Kidney (tissue), 14 donors: ENCODE data around the gene GLCE. TPM values are rescaled to one million over a fixed set of nuclear protein-coding genes. Genes with fewer than 3 reads are reported as not detected.

Experiments used
- DNase-seq, 5 donors: peaks; one replicate each; pipeline ENCODE4 v3.0.0-alpha.2; 2013 to 2020
- FAIRE-seq: peaks from 2 replicates; lab custom pipeline; 2012; peaks lifted over from hg19 to GRCh38; lab: Jason Lieb, UNC
- H3K27ac ChIP-seq, 2 donors: one replicate each; pipeline ENCODE4 v1.7.0; 2013; ENCODE audit warnings: low read depth in 2 of 2, low read length in 2 of 2, inconsistent platforms in 1 of 2
- H3K27me3 ChIP-seq: one replicate; pipeline ENCODE4 v1.7.1; 2013; ENCODE audit warnings: low read length, inconsistent platforms; ENCODE audit not compliant: control insufficient read depth, insufficient read depth
- H3K36me3 ChIP-seq, 3 donors: one replicate each; pipeline versions ENCODE4 v1.7.0 to v1.7.1; 2013; ENCODE audit warnings: low read length in 3 of 3, control low read depth in 1 of 3, inconsistent platforms in 1 of 3; ENCODE audit not compliant: insufficient read depth in 3 of 3, control insufficient read depth in 2 of 3
- H3K4me1 ChIP-seq, 3 donors: one replicate each; pipeline versions ENCODE4 v1.7.0 to v1.7.1; 2013; ENCODE audit warnings: low read length in 3 of 3, inconsistent platforms in 1 of 3, low read depth in 1 of 3; ENCODE audit not compliant: control insufficient read depth in 2 of 3, insufficient read depth in 2 of 3
- H3K4me3 ChIP-seq, 3 donors: one replicate each; pipeline versions ENCODE4 v1.7.0 to v1.8.1; 2013; ENCODE audit warnings: low read length in 3 of 3, control low read depth in 1 of 3, inconsistent platforms in 1 of 3
- H3K9ac ChIP-seq, 3 donors: one replicate each; pipeline versions ENCODE4 v1.7.0 to v1.7.1; 2013; ENCODE audit warnings: low read length in 3 of 3, control low read depth in 1 of 3, inconsistent platforms in 1 of 3
- H3K9me3 ChIP-seq, 3 donors: one replicate each; pipeline versions ENCODE4 v1.7.0 to v1.7.1; 2013; ENCODE audit warnings: low read length in 3 of 3, control low read depth in 1 of 3, inconsistent platforms in 1 of 3; ENCODE audit not compliant: control insufficient read depth in 2 of 3, insufficient read depth in 1 of 3
- CTCF ChIP-seq: IDR thresholded peaks from 3 replicates; pipeline ENCODE4 v1.5.1; 2012; ENCODE audit warnings: mild to moderate bottlenecking, moderate library complexity, borderline replicate concordance; ENCODE audit not compliant: insufficient read depth; ENCODE audit errors: extremely low read depth
- intact Hi-C: fragments of 100-400 bp; cut with DNase I; formaldehyde crosslinking; loops from one replicate; pipeline ENCODE4 v1.11.1; 2022
- polyA plus RNA-seq: library from polyadenylated mRNA; stranded (reverse); fragments of 350-450 nt; fragmentation: Illumina TruSeq; extraction: RNeasy Lipid Tissue Mini Kit (QIAGEN cat#74804); gene quantifications from one replicate; pipeline ENCODE4 v1.2.3, GENCODE V29; 2014; ENCODE audit warnings: low read depth, low replicate concordance; ENCODE audit not compliant: insufficient read depth
- total RNA-seq: library from RNA; stranded (reverse); fragmentation: NEBNext Ultra II Directional; extraction: Animal tissue kit (Norgen Biotek cat#: 25700); gene quantifications from one replicate; pipeline ENCODE4 v1.2.1, GENCODE V29; 2021
- donor health status: control.
- donor health status: control.
- donor health status: control.
- donor health status: control.
- donor health status: control.
- donor health status: DM: yes; HTN: yes; CAD: no.
- donor health status: Normal renal cell carcinoma (clear cell type).

GLCE gene
- total and polyA plus RNA-seq, 2 donors from 2014 or later: 14.9 to 18.0 TPM

- no peak for TF ChIP-seq CTCF
- intact Hi-C loops: no loop called here
- FAIRE-seq (no peak), DNase-seq (no peak)
- Histone ChIP-seq H3K9ac (no peak overlapping the region), H3K27ac (no peak overlapping the region), H3K36me3 (peaks cover 0 to 3% (median 0%) of the 10 kb centered on the region in 3 donors), H3K9me3 (no peaks in the 10 kb centered on the region), H3K4me1 (peaks cover 0 to 52% (median 33%) of the 10 kb centered on the region in 3 donors), H3K27me3 (no peaks in the 10 kb centered on the region), H3K4me3 (no peak overlapping the region)
Observed at GRCh38 chr15:69320977-69321554, 160.6 kb downstream of the GLCE start.

Other genes starting within 250 kb of the GLCE start
- 4.1 TPM for gene SPESP1, start 230.1 kb upstream of the GLCE start, total RNA-seq
- gene SPESP1, start 230.1 kb upstream of the GLCE start, polyA plus RNA-seq: 3.7 TPM
- gene NOX5, start 145.9 kb upstream of the GLCE start, total RNA-seq: 0.60 TPM
- gene NOX5, start 145.9 kb upstream of the GLCE start, polyA plus RNA-seq: 0.19 TPM
- gene PAQR5, start 138.3 kb downstream of the GLCE start, total RNA-seq: 51.3 TPM
- 32.7 TPM for gene PAQR5, start 138.3 kb downstream of the GLCE start, polyA plus RNA-seq